GM21576 (cell line): ENCODE results near the gene SNTB2.
A peak's percentile ranks its signal among the peaks of the same experiment; 100 is the strongest.

Source experiments
- ATAC-seq: cut with Tn5 transposase; IDR thresholded peaks from one replicate; pipeline ENCODE4 v1.9.1; 2021; ENCODE audit warnings: mild to moderate bottlenecking, moderate library complexity; ENCODE audit not compliant: unreplicated experiment

SNTB2 gene

GRCh38 chr16:69316595-69317034, 129.7 kb downstream of the SNTB2 start:
- no peak for ATAC-seq

GRCh38 chr16:69318177-69318910, 131.4 kb downstream of the SNTB2 start:
- ATAC-seq, result no peak

GRCh38 chr16:69318911-69319289, 131.9 kb downstream of the SNTB2 start:
- ATAC-seq, result no peak

GRCh38 chr16:69319381-69319780, 132.4 kb downstream of the SNTB2 start:
- ATAC-seq, result no peak

GRCh38 chr16:69319826-69320739, 133.1 kb downstream of the SNTB2 start:
- ATAC-seq, result no peak

GRCh38 chr16:69320740-69321073, 133.7 kb downstream of the SNTB2 start:
- ATAC-seq, result no peak

GRCh38 chr16:69321080-69321479, 134.1 kb downstream of the SNTB2 start:
- no peak for ATAC-seq

GRCh38 chr16:69322343-69322742, 135.4 kb downstream of the SNTB2 start:
- no peak for ATAC-seq

GRCh38 chr16:69323415-69323814, 136.5 kb downstream of the SNTB2 start:
- no peak for ATAC-seq

- no peak for ATAC-seq
Observed at GRCh38 chr16:69324013-69324531, 137.1 kb downstream of the SNTB2 start.

GRCh38 chr16:69324585-69325253, 137.8 kb downstream of the SNTB2 start:
- no peak for ATAC-seq

GRCh38 chr16:69325784-69326171, 138.8 kb downstream of the SNTB2 start:
- ATAC-seq, result no peak

GRCh38 chr16:69326172-69326873, 139.4 kb downstream of the SNTB2 start:
- no peak for ATAC-seq

GRCh38 chr16:69327585-69328310, 140.8 kb downstream of the SNTB2 start:
- ATAC-seq, result no peak

GRCh38 chr16:69328854-69329316, 141.9 kb downstream of the SNTB2 start:
- ATAC-seq, result no peak

- ATAC-seq, result peak; percentile 23
Observed at GRCh38 chr16:69329369-69330285, 142.7 kb downstream of the SNTB2 start.

- ATAC-seq, result peak; percentile 87
Observed at GRCh38 chr16:69330286-69331109, 143.5 kb downstream of the SNTB2 start, which contains the start of gene PDF. Gene PDF, minus strand, starts transcription at chr16:69330588. Its CDS starts 18 bp downstream, at chr16:69330570.

GRCh38 chr16:69334696-69335095, 147.7 kb downstream of the SNTB2 start:
- no peak for ATAC-seq
